ENCODE results near the gene KRTAP10-1. TPM values are rescaled to one million over a fixed set of nuclear protein-coding genes. Genes with fewer than 3 reads are reported as not detected.

The KRTAP10-1 gene
- total RNA-seq, 2 donors from 2014 or later, result not detected

DNA sequence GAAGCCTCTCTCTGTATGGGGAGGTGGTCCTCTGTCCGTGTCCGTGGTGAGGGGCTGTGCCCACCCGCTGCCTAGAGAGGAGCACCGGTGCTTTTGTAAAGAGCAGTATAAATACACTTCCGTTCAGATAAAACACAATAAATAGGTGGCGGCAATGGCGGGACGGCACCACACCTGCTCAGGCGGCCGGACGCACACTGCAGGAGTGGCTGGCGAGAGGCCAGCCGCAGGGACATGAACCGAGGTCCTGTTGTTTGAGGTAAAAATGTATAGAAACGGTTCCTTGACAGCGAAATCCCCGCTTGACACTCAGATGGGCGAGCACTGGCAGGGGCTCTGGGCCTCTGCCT is 40.8 kb downstream of the KRTAP10-1 start:
- peaks cover 8% of the 10 kb centered on the region for H3K9me3 Mint-ChIP-seq

DNA sequence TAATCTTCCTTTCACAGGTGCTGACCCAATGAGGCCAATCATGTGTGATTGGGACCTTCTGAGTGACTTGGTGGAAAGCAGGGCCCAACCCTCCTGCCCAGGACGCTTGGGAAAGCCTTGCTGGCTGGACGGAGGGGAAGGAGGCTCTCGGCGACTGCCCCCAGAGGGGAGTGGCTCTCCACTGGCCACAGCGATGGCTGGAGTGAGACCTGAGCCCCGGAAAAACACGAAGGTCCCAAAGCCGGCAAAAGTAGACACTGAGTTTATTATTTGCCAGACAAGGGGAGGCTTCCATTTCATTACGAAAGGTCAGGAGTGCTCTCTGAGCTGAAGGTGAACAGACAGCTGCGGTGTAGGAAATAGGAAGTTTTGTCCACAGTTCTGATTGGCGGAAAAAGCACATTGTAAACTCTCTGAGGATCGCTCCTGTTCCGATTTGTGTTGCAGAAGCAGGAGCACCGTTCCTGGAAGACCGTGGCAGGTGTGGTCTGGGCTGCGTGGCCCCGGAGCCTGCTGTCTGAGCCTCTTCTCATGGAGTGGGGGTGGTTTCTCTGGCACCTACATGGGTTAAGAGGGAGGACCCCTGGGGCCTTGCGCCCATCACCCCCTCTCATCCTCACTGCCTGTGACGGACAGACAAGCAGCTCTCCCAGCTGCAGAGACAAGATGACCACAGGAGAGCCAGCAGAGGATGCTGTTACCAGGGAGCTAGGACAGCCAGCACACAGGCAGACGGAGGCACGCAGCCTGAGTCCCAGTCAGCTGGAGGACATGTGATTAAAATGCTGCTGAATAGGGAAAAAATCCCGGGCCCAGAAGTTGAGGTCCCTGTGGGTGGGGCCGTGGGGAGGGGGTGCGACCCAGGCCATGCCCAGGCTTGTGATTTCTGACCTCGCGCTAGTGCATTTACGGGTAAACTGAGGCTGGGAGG is 41.5 kb downstream of the KRTAP10-1 start:
- Mint-ChIP-seq H3K27me3 (ENCODE audit: insufficient read depth) (no peaks in the 10 kb centered on the region), H3K27ac (no peak overlapping the region)
- DNase-seq, result peak; percentile 40

More for the DNA sequence above, 40.8 kb downstream of the KRTAP10-1 start:
- H3K36me3 ChIP-seq (ENCODE audit: control insufficient read depth, insufficient read depth, low read length), result no peaks in the 10 kb centered on the region
- H3K27me3 ChIP-seq (ENCODE audit: control insufficient read depth, insufficient read depth, low read length, poor library complexity, severe bottlenecking), result no peaks in the 10 kb centered on the region
- H3K9ac ChIP-seq (ENCODE audit: extremely low read depth, low read length, poor library complexity, severe bottlenecking), result no peak overlapping the region
- H3K4me1 Mint-ChIP-seq, result peaks cover 30% of the 10 kb centered on the region
- H3K27ac Mint-ChIP-seq, result no peak overlapping the region
- 92 to 97% methylated on average over 15 to 18 of the region's 18 CpGs for WGBS, 2 experiments (ENCODE audit: insufficient coverage in 1 of 2, insufficient read length in 1 of 2)
- no peaks in the 10 kb centered on the region for H3K27me3 Mint-ChIP-seq (ENCODE audit: insufficient read depth)
- peaks cover 15% of the 10 kb centered on the region for H3K36me3 Mint-ChIP-seq (ENCODE audit: low read depth)
- no peak overlapping the region for H3K4me3 ChIP-seq (ENCODE audit: low read length)
- H3K9me3 ChIP-seq (ENCODE audit: control insufficient read depth, low read length), result peaks cover 16% of the 10 kb centered on the region
- TF ChIP-seq, protein P1, sequence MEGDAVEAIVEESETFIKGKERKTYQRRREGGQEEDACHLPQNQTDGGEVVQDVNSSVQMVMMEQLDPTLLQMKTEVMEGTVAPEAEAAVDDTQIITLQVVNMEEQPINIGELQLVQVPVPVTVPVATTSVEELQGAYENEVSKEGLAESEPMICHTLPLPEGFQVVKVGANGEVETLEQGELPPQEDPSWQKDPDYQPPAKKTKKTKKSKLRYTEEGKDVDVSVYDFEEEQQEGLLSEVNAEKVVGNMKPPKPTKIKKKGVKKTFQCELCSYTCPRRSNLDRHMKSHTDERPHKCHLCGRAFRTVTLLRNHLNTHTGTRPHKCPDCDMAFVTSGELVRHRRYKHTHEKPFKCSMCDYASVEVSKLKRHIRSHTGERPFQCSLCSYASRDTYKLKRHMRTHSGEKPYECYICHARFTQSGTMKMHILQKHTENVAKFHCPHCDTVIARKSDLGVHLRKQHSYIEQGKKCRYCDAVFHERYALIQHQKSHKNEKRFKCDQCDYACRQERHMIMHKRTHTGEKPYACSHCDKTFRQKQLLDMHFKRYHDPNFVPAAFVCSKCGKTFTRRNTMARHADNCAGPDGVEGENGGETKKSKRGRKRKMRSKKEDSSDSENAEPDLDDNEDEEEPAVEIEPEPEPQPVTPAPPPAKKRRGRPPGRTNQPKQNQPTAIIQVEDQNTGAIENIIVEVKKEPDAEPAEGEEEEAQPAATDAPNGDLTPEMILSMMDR (conservative IDR thresholded peaks at IDR 0.05), result no peak
- no peak for DNase-seq
- H3K27ac ChIP-seq (ENCODE audit: low read depth, low read length), result no peak overlapping the region
- no peak overlapping the region for H3K4me3 Mint-ChIP-seq
- H3K4me1 ChIP-seq (ENCODE audit: control insufficient read depth, insufficient read depth, low read length), result peaks cover 5% of the 10 kb centered on the region

DNA sequence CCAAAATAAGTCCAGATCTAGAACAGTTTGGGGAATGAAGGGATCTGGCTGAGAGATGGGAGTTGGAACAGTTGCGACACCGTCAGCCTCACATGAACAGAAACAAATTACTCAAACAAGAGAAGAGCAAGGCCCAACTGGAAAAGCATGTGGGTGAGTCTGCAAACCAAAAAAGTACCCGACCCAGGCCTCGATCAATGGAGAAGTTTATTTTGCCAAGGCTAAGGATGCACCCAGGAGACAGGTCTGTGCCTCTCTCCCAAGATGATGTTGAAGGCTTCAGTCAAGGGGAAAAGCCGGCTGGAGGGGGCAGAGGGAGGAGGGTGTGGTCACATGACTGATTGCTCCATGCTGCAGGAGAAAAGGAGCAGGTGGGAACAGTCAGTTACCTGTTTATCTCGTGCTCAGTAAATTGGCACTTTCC is 42.3 kb downstream of the KRTAP10-1 start:
- WGBS, 2 experiments (ENCODE audit: insufficient coverage in 1 of 2, insufficient read length in 1 of 2), result 76 to 82% methylated on average over 4 to 6 of the region's 6 CpGs
- no peak overlapping the region for H3K27ac Mint-ChIP-seq
- no peak overlapping the region for H3K9ac ChIP-seq (ENCODE audit: extremely low read depth, low read length, poor library complexity, severe bottlenecking)

More for the DNA sequence above, 41.5 kb downstream of the KRTAP10-1 start:
- H3K27ac ChIP-seq (ENCODE audit: low read depth, low read length), result no peak overlapping the region
- H3K36me3 ChIP-seq (ENCODE audit: control insufficient read depth, insufficient read depth, low read length), result peaks cover 4% of the 10 kb centered on the region
- no peaks in the 10 kb centered on the region for H3K27me3 ChIP-seq (ENCODE audit: control insufficient read depth, insufficient read depth, low read length, poor library complexity, severe bottlenecking)
- H3K9me3 Mint-ChIP-seq, result peaks cover 13% of the 10 kb centered on the region
- H3K4me3 Mint-ChIP-seq, result no peak overlapping the region
- TF ChIP-seq, protein P1 (conservative IDR thresholded peaks at IDR 0.05), result no peak
- peaks cover 20% of the 10 kb centered on the region for H3K9me3 ChIP-seq (ENCODE audit: control insufficient read depth, low read length)
- peaks cover 16% of the 10 kb centered on the region for H3K36me3 Mint-ChIP-seq (ENCODE audit: low read depth)
- peaks cover 5% of the 10 kb centered on the region for H3K4me1 ChIP-seq (ENCODE audit: control insufficient read depth, insufficient read depth, low read length)
- 86 to 91% methylated on average over 15 to 27 of the region's 27 CpGs for WGBS, 2 experiments (ENCODE audit: insufficient coverage in 1 of 2, insufficient read length in 1 of 2)
- no peak overlapping the region for H3K9ac ChIP-seq (ENCODE audit: extremely low read depth, low read length, poor library complexity, severe bottlenecking)
- peaks cover 30% of the 10 kb centered on the region for H3K4me1 Mint-ChIP-seq
- H3K4me3 ChIP-seq (ENCODE audit: low read length), result no peak overlapping the region

More for the DNA sequence above, 42.3 kb downstream of the KRTAP10-1 start:
- H3K36me3 ChIP-seq (ENCODE audit: control insufficient read depth, insufficient read depth, low read length), result peaks cover 5% of the 10 kb centered on the region
- Mint-ChIP-seq H3K4me1 (peaks cover 30% of the 10 kb centered on the region), H3K4me3 (no peak overlapping the region), H3K36me3 (ENCODE audit: low read depth) (peaks cover 25% of the 10 kb centered on the region), H3K27me3 (ENCODE audit: insufficient read depth) (no peaks in the 10 kb centered on the region), H3K9me3 (peaks cover 21% of the 10 kb centered on the region)
- H3K27me3 ChIP-seq (ENCODE audit: control insufficient read depth, insufficient read depth, low read length, poor library complexity, severe bottlenecking), result no peaks in the 10 kb centered on the region
- H3K9me3 ChIP-seq (ENCODE audit: control insufficient read depth, low read length), result peaks cover 29% of the 10 kb centered on the region
- H3K4me3 ChIP-seq (ENCODE audit: low read length), result no peak overlapping the region
- no peak overlapping the region for H3K27ac ChIP-seq (ENCODE audit: low read depth, low read length)
- TF ChIP-seq, protein P1 (conservative IDR thresholded peaks at IDR 0.05), result no peak
- H3K4me1 ChIP-seq (ENCODE audit: control insufficient read depth, insufficient read depth, low read length), result peaks cover 5% of the 10 kb centered on the region
- DNase-seq, result no peak

Data from endodermal cell (in vitro differentiated cells).